Peyer's patch (tissue), 4 donors: ENCODE data around the gene CST3.

ENCODE experiments used
- POLR2A ChIP-seq, 2 donors: fragments of 450-650 bp; IDR thresholded peaks; one replicate each; pipeline ENCODE4 v1.5.1; 2017; ENCODE audit warnings: antibody characterized with exemption in 2 of 2, mild to moderate bottlenecking in 2 of 2, moderate library complexity in 2 of 2
- TF ChIP-seq, protein P1 (sequence below), 6 experiments: fragments of 450-650 bp in 4 of 6; fragments of 200-600 bp in 2 of 6; sonication (generic) in 1 of 6; IDR thresholded peaks; one replicate each; pipeline ENCODE4 v1.5.1; 2017 to 2019; ENCODE audit warnings: antibody characterized with exemption in 6 of 6, mild to moderate bottlenecking in 3 of 6, moderate library complexity in 1 of 6

DNA sequence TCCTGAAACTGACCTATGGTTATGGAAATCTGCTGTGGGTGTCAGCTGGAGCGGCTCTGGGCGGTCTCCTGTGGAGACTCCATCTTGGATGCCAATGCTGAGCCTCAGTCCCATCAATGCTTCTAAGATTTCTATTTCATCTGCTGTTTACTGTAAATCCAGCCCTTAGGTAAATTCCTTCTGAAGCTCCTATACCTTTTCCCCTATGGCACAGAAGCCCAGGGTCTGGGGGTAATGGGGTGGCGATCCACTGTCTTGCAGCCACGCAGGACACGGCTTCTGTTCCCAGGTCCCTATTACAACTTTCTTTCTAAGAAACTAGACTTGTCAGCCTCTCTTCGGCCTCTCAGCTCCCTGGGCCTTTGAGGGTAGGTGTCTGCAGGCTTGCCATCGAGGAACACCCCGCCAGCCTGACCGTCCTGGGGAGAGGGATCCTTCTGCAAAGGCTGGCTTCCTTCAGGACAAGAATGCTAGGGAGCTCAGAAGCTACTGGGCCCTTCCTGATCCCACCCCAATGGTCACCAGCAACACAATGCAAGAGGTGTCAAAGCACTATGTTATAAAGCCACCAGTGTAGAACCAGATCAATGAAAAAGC, 6.4 kb downstream of the CST3 start:
- no peak for TF ChIP-seq POLR2A (IDR thresholded peaks at IDR 0.05)
- TF ChIP-seq, protein P1, sequence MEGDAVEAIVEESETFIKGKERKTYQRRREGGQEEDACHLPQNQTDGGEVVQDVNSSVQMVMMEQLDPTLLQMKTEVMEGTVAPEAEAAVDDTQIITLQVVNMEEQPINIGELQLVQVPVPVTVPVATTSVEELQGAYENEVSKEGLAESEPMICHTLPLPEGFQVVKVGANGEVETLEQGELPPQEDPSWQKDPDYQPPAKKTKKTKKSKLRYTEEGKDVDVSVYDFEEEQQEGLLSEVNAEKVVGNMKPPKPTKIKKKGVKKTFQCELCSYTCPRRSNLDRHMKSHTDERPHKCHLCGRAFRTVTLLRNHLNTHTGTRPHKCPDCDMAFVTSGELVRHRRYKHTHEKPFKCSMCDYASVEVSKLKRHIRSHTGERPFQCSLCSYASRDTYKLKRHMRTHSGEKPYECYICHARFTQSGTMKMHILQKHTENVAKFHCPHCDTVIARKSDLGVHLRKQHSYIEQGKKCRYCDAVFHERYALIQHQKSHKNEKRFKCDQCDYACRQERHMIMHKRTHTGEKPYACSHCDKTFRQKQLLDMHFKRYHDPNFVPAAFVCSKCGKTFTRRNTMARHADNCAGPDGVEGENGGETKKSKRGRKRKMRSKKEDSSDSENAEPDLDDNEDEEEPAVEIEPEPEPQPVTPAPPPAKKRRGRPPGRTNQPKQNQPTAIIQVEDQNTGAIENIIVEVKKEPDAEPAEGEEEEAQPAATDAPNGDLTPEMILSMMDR (IDR thresholded peaks at IDR 0.05) = no peak
